Measurements from ENCODE around the gene TAMM41.
"Not testable (repeated sequence)": the region's sequence is repeated elsewhere in the genome, so short reads cannot be mapped to it uniquely, and the experiment has no call there.

Gene TAMM41

DNA sequence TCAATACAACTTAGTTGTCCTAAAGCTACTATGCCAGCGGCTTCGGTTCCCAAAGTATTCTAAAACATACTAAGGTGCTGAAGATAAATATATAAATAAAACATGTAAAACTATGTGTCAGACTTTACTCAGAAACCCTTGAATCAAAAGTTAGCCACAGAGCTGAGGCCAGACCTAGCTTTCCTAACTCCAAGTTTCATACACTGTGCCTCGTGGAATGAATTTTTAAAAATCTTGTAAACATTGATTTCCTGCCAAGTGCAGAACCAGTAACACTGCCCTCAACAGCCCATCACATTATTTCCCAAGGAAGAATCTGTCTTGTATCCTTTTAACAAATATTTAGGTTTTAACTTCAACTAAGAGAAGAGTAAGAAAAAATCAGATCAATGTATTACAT, 36.4 kb downstream of the TAMM41 start:
- FAIRE-seq, result no peak

DNA sequence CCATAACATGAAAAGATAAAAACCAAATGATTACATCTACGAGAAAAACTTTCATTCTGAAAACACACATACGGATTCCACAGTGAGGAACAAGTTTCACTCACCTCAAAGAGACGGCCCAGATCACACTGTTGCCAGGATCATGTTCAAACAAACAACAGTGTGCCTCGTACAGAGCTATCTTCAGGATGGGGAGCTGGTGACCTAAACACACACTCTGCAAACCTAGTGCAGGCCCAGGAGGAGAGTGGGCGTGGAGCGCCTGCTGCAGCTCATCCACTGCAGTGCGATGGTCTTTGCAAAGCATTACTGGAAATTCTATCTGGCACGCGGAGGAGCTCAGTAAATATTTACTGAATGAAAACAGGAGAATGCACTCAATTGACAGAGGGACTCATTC, 38.5 kb downstream of the TAMM41 start:
- FAIRE-seq, result no peak

DNA sequence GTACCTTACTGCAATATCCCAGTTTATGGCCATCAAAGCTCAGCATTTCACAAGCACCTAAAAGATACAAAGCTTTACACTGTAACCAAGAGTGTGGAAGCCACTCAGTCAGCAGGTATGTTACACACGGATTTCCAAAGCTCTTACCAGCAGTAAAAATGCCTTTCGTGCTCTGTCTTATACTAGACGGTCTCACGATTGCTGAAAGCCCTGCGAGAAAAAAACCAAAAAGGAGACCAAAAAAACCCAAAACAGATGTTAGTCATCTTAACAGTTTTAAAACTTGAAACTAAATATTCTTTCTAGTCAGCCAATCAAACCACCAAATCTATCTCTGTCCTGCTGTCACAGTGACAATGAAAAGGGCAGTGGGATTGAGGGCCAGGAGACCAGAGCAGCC, 39.0 kb downstream of the TAMM41 start:
- no peak for FAIRE-seq

DNA sequence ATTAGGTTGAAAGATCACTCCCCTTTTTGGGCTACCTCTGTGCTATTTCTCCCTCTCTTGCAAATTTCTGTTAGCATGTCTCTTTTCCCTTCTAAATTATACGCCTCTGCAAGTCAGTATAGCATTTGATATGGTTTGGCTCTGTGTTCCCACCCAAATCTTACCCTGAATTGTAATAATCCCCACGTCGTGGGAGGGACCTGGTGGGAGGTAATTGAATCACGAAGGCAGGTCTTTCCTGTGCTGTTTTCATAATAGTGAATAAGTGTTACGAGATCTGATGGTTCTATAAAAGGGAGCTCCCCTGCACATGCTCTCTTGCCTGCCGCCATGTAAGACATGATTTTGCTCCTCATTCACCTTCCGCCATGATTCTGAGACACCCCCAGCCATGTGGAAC, 41.0 kb downstream of the TAMM41 start:
- FAIRE-seq, result no peak

DNA sequence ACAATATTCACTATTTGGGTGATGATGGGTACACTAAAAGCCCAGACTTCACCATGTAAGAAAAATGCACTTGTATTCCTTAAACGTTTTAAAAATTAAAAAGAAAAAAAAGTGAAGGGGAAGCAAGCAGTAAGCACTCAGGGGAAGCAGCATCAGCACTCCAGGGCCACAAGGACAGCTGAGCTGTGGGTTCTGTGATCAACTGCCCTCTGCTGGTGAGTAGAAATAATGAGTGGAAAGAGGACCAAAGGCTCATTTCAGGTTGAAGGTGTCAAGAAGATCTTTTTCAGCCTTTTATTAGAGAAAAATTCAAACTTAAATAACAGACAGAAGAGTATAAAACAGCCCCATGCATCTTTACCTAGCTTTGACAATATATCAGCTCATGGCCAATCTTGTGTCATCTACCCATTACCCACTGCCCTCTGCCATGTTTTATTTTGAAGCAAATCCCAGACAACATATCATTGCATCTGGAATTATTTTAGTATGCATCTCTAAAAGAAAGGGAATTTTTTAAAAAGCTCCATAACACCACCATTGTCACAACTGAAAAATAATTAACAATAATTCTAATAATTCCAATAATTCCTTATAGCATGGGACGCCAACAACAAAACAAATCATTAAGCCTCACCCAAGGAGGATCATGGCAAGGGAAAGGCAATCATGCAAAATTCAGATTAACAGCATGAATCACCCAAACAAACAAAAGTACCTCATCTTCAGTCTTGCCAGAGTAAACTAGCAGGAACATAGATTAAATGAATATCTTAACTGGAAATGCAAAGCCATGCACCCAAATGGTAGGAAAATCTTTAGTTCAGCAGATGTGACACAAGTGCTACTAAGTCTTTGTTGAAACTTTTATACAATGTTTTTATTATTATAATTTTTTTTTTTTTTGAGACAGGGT, 42.5 kb downstream of the TAMM41 start:
- FAIRE-seq, result peak; percentile 21

DNA sequence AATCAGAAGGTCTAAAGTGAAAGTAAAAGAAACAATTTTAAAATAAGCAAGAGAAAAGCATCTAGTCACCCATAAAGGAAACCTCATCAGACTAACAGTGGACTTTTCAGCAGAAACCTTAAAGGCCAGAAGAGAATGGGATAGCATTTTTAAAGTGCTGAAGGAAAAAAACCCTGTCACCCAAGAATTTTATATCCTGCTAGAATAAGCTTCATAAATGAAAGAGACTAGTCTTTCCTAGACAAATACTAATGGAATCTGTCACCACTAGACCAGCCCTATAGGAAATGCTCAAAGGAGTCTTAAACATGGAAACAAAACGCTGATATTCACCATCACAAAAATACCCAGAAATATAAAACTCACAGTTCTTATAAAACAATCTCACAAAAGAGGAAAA, 46.9 kb downstream of the TAMM41 start:
- no peak for FAIRE-seq

DNA sequence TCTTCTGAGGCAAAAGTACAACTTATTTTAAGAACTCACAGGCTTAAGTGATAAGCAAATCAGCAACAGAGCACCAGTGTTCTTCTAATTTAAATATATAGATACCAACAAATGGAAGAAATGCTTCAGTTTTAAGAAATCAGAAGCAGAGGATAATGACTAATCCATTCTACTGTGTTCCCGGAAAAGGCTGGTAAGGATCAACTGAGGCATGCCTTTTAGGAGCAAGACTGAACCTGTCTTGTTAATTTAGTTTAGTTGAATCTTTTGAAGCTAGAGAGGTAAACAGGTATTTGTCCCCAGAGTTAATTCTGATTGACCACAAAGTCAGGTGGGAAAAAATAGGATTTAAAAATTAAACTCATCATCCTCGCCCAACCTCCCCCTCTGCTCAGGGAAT, 51.8 kb downstream of the TAMM41 start:
- no peak for FAIRE-seq

DNA sequence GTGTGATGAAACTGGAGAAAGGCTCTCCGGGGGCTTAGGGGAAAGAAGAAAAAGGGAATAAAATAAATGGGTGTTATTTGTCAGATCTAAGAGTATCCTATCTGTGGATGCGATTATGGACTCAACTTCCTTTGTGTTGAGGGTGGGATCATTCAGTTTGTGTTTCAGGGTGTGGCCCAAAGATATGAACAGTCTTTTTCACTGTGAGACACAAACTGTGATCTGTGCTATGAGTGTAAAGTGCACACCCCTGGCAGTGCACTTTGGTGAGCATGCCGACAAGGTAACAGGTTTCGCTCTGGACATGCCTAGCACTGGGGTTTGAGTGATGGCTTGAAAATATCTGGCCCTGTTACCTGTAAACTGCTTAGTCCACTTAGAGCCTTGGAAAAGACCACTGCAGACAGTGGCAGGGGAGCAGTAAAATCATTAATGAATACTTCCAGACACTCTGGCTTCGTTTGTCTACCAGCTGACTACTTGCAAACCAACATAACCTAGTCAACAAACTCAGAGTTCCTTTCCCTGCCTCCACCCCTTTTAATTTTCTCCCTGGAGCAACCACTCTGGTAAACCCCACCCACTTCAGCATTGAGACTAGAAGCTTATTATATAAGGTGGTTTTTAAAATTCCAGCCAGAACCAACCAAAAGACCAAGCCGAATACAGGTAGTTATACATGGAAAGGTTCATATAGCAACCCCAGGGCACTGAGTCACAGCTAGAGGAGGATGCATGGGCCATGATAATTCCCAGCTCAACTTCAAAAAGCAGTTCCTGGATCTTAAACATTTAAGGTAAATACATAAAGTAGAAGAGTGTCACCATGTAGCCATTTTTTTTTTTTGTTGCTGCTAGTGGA, 55.1 kb downstream of the TAMM41 start:
- FAIRE-seq, result no peak

DNA sequence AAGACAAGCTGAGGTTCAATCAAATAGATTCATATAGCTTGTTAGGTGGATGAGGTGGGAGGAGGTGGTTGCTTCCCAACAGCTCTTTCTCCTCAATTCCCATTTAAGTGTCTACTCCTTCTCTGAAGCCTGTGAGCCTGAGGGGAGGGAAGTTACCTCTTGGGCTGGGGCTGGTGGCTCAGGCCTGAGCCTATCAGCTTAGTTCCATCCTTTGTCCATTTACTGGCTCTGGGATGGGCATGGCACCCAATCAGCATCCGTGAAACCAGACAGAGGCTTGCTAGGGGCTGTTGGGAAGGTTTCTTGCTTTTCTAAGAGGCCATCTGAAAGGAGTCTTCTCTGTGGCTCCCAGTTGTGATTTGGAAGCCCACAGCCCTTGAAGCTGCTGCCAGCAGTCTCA, 57.3 kb downstream of the TAMM41 start:
- no peak for FAIRE-seq

DNA sequence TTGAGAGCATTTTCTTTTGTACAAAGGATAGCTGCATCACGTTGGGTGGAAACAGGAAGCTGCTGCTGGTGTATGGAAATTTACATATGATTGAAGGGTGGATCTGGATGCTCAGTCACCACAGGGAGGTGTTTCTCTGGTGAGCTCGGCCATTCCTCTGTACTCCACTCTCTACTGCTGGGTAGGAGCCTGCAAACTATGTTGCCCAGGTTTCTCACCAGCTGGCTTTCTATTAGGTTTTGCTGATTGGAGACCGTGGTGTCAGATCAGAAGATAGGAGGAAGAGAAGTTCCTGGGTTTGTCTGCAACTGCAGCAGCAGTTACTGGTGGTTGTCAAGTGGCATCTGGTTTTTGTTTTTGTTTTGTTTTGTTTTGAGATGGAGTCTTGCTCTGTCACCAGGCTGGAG, 61.7 kb downstream of the TAMM41 start:
- no peak for FAIRE-seq

DNA sequence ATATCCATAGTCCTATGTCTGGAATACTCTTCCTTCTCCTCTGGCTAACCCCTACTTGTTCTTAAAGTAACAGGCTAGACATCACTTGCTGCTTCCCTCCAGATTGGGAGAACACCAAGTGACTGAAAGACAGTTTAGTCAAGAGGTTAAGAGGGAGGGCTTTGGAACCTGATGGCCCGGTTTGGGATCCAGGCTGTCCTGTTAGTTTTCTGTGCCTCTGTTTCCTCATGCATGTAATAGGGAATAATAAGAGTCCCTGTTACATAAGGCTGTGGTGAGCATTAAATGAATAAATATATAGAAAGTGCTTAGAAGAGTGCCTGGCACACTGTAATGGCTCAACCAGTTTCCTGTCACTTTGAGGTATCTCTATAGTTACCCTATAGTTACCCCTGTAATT, 66.3 kb downstream of the TAMM41 start:
- FAIRE-seq, result no peak

DNA sequence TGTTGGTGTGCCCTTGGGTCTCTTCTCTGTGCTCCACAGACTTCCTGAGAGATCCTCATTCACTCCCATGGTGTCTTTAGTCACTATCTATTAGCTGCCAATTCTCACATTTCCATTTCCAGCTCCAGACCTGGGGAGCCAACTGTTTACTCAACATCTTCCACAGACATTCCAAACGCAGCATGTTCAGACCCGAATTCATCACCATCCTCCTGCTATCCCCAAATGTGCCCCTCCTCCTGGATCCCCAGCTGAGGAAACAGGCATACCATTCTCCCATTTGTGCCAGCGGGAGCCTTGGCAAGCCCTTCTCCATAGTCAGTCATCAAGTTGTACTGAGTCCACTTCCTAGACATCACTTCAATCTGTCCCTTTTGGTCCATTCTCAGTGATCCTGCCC, 67.1 kb downstream of the TAMM41 start:
- FAIRE-seq, result no peak

DNA sequence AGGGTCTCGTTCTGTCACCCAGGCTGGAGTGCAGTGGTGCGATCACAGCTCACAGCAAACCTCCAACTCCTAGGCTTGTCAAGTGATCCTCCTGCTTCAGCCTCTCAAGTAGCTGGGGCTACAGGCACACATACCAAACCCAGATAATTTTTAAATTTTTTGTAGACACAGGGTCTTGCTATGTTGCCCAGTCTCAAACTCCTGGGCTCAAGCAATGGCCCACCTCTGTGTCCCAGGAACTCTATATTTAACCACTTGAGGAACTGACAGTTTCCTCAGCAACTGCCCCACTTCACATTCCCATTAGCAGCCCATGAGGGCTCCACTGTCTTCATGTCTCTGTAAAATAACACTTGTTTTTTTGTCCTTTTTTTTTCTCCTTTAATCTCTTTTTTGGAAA, 68.4 kb downstream of the TAMM41 start:
- FAIRE-seq, result no peak

DNA sequence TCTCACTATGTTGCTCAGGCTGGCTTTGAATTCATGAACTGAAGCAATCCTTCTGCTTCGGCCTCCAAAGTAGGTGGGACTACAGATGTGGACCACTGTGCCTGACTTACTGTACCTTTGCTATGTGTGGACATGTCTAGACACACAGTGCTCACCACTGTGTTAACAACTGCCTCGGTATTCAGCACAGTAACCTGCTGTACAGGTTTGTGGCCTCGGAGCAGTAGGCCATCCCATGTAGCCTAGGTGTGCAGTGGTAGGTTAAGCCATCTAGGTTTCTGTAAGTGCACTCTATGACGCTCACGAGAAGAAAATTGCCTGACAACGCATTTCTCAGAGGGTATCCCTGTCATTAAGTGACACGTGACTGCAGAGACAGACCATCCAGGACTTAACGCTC, 70.3 kb downstream of the TAMM41 start:
- FAIRE-seq, result no peak

DNA sequence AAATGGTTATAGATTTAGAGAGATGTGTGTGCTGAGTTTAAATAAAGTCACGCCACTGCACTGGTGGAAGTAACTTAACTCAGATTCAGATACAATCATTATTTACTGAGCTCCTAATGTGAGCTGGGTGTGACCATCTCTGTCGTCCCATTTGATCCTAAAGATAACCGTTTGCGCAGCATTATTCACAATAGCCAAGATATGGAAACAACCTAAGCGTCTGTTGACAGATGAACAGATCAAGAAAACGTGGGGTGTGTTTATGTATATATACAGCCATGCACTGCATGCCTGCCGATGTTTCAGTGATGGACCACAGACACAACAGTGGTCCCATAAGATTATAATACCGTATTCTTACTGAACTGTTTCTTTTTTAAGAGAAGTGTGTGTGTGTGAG, 71.2 kb downstream of the TAMM41 start:
- no peak for FAIRE-seq

DNA sequence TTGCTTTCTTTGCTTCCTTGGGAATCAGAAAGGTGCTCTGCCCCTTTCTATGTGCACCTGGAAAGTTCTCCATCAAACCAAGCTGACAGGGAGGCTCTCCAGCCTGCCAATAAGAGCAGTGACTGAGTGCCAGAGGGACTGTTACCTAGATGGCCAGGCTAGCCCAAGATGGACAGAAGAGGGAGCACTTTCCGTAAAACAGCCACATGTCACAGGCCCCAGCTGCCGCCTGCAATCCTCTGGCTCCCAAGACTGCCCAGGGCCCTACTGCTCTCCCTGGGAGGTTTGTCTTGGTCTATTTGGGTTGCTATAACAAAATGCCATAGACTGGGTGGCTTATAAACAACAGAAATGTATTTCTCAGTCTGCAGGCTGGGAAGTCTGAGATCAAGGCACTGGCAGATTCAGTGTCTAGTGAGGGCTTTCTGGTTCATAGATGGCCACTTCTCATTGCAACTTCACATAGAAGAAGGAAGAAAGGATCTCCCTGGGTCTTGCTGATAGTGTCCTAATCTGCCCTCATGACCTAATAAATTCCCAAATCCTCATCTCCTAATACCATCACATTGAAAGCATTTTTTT, 72.3 kb downstream of the TAMM41 start:
- FAIRE-seq, result no peak

DNA sequence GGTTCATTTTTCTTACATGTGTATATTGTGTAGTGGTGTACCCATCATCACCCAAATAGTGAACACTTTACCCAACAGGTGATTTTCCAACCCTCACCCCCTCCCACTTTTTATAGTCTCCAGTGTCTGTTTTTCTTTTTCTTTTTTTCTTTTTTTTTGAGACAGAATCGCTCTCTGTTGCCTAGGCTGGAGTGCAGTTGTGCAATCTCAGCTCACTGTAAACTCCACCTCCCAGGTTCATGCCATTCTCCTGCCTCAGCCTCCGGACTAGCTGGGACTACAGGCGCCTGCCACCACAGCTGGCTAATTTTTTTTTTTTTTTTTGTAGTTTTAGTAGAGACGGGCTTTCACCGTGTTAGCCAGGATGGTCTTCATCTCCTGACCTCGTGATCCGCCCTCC, 74.8 kb downstream of the TAMM41 start:
- not testable (repeated sequence) for FAIRE-seq

DNA sequence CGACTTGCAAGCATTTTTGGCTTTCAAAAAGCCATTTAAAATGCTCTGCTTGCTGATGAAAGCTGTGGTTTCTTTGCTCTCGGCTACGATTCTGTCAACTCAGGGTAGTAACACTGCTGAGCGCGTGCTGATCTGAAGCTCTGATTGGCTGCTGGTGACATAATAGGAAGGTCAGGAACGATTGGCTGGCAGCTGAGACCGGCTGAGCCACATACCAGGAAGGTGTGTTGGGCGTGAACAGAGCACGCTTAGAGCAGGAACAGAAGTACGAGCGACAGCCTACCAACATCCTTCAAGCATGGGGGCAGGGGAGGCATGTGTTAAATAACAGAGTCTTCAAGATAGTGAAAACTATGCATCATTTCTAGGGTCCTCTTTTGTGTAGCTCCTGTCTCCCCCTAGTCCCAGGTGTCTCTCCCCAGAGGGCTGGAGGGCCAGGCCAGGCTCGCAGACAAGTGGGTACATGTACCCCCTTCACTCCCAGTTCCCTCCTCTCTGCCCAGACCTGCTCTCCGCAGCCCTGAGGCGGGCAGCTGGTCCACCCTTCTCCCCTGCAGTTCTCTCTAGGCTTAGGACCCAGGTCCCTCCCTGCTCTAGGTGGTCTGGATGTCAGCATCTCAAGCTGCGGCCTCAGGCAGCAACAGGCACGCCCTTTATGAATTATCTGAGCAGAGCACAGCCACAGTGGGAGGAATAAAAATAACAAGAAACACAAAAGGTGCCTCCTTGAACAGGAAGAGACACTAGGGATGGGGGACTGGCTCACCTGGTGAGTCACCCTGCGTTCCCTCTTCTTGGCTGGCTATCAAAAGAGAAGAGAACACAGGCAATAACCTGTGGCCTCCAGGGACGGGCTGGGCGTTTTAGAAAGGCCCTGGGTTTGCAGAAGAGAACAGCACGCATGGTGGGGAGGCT, 76.0 kb downstream of the TAMM41 start:
- FAIRE-seq, result no peak

DNA sequence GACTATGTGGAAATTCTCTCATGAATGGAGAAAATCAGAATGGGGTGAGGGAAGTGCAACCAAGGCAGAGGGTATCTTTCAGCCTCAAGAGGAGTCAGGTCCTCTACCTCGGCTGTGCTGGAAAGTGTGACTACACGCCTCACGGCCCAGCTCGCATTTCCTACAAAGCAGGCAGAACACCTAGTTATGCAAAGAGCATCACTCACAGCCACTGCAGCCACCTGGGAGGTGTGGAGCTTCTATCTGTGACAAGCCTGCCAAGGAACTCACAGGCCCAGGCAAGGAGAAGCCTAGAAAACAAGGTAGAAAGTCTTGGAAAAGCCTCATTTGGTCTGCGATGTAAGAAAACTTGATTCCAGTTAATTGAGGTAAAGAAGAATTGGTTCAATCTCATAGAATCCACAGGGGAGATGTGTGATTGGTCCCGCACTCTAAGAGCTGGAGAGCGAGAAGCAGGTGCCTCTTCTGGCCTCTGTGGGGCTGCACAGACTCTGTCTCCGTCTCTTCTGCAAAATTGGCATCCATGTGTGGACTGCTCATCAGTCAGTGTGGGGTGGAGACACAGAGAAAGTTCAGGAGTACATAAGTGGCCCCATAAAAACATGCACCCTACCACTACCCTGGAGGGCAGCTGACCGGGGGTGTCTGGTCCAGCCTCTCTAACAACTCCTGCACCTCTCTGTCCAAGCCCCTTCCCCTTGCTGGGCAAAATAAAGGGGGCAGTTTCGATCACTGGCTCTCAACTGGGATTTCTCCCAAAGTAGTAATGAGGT, 76.8 kb downstream of the TAMM41 start:
- FAIRE-seq, result no peak

DNA sequence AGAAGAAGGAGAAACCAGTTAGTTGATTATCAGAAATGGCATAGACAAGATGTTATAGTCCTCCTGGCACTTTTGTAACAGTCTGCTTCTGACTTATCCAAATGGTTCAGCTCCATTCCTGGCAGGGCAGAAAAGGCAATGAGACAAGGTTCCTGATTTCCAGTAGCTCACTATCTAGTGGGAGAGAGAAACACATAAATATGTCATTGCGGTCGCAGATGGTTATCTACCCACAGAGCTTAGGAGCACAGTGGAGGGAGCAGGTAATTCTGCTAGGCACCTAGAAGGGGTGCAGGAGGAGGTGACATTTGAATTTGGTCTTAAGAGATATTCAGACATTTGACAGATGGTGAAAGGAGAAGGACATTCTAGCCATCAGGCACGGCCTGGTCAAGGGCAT, 78.1 kb downstream of the TAMM41 start:
- no peak for FAIRE-seq

DNA sequence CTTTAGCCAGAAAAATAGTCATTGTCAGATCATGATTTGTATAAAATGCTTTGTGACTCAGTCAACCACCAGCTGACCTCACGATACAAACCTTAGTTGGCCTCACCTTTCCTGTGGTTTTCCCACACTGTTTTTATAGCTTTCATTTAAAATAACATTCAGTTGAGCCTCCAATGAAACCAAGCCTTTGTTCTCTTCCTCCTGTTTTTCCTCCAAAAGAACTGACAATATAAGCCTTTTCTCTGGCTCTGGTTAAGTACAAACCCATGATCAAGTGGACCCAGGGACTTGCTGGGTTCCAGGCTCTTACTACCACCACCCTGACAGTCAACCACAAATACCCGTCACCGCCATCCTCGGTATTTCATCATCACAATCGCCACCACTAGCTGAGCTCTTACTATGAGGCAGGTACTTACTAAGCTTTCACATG, 81.7 kb downstream of the TAMM41 start:
- no peak for FAIRE-seq

DNA sequence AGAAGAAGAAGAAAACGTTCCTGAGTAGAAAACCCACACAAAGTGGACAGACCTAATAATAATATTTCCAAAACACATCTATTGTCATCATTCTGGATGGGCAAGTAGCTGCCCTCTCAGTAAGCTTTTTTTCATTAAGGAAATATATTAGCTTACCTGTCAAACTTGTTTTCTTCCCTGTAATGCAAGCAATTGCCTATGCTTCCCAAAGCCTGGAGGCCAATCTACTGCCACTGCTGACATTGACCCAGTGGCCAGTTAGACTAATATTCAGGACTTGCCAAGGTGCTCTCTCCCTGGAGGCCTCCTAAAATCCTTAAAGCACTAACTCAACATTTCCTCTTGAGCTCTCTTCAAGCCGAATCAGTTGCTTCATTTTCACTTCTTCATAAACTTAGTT, 86.7 kb downstream of the TAMM41 start:
- FAIRE-seq, result no peak

Data from A204.1 (cell line).